ENCODE data around the gene SOX13. TPM values are rescaled to one million over a fixed set of nuclear protein-coding genes. Genes with fewer than 3 reads are reported as not detected.

The SOX13 gene
- total RNA-seq, 2 donors from 2014 or later = 1.9 to 3.9 TPM

DNA sequence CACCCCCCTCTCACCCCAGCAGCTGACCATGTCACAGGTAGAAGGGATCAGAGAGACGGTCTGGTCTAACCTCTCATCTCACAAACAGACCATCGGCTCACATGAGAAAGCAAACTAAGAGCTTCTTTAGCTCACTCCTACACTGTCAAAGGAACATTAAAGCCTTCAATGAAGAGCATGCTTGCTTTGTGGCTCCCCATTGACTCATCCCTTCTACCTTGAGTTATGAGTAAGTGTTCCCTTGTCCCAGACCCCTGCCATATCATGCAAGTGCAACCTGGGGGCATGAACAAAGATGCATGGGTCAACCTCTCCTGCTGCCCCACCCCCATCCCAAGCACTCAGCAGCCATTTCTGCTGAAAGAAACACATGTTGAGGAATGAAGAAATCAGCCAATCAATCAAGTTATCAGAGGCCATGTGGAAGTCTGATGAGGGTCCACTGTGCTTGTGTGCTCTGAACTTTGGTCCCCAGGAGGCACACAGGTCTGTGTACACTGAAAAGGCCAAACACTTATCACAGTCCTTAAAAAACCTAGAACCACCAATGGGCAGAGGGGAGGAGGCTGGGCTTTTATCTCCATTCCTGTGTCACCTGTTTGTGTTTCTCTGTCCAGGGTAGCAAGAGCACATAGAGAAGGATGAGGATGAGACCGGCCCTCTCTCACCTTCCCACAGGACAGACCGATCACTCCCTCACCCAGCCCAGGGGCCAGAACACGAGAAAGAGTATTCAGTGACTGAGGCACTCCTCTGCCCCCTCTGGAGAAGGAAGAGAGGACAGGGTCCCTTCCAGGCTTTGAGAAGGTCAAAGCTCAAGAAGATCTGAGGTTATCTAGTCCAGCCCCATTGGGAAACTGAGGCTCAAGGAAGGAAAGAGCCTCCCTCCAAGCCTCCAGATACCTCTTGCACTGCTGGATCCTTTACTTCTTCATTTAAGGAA, 69.4 kb downstream of the SOX13 start:
- H3K27ac Mint-ChIP-seq = no peak overlapping the region
- peak in 1 of 2 donors; percentile 7 for DNase-seq
- ATAC-seq (replicated peaks in 1 of 2) = peak; percentile 75 to 78
- H3K36me3 Mint-ChIP-seq (ENCODE audit: insufficient read depth in 2 of 2) = no peaks in the 10 kb centered on the region
- no peaks in the 10 kb centered on the region for H3K9me3 Mint-ChIP-seq
- H3K4me3 Mint-ChIP-seq = no peak overlapping the region
- peaks cover 10% of the 10 kb centered on the region for H3K4me1 Mint-ChIP-seq (ENCODE audit: low read depth)
- H3K27me3 Mint-ChIP-seq (ENCODE audit: low read depth) = no peaks in the 10 kb centered on the region

DNA sequence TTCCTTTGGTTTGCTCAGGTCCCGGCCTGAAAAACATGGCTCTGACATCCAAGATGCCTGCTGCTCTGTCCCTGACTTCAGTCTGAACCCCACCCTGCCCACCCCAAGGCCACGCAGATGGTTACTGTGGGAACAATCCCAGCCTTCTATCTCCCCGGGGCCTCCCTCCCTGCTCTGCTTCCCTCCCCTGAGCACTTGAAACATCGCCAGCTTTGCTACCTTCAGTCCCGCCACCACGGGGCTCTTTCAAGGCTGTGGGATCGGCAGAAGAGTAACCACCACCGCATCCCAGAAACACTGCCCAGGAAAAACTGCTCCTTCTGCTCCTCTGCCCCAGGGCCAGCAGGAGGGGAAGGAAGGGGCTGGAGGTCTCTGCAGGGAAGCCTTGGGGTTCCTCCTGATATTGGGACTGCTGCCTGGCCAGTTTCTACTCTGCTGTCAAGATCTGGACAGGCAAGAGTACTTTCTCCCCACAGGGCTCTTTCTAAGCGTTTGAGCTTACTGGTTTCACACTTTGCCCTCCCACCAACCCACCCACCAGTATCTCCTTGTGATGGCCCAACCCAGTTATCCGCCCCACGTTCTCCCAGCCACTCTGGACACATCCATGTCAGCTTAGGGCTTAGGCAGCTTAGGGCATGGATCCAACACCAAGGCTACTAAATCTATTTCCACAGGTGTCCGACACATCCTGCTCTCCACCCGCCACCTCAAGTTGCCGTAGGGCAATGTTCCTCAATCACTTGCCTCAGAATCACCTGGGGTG, 70.5 kb downstream of the SOX13 start:
- H3K9me3 Mint-ChIP-seq = no peaks in the 10 kb centered on the region
- no peak overlapping the region for H3K27ac Mint-ChIP-seq
- H3K4me3 Mint-ChIP-seq = no peak overlapping the region
- ATAC-seq (replicated peaks in 1 of 2) (no peak), DNase-seq (no peak)
- H3K27me3 Mint-ChIP-seq (ENCODE audit: low read depth) = no peaks in the 10 kb centered on the region
- peaks cover 10% of the 10 kb centered on the region for H3K4me1 Mint-ChIP-seq (ENCODE audit: low read depth)
- no peaks in the 10 kb centered on the region for H3K36me3 Mint-ChIP-seq (ENCODE audit: insufficient read depth in 2 of 2)

DNA sequence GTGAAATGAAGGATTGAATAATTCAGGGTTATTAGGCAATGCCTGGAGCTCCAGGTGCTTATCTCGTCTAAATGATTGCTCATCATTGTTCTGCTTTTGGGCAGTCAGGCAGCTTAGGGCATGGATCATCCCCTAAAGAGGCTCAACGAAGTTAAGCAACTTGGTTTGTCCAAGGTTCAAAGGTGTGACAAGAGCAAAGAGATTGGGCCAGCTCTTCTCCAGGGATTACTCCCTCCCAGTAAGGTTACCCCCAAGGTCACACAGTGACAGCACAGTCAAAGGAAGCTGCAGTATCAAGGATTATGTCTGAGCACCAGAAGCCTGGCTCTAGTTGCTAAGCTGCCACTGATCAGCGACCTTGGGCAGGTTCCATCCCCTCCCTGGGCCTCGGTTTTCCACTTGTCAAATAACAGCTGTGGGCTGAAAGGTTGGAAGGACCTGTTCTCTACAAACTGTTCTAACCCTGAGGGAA, 72.2 kb downstream of the SOX13 start:
- Mint-ChIP-seq H3K27ac (no peak overlapping the region), H3K9me3 (no peaks in the 10 kb centered on the region), H3K4me3 (no peak overlapping the region), H3K36me3 (ENCODE audit: insufficient read depth in 2 of 2) (no peaks in the 10 kb centered on the region), H3K4me1 (ENCODE audit: low read depth) (peaks cover 10% of the 10 kb centered on the region), H3K27me3 (ENCODE audit: low read depth) (peaks cover 1% of the 10 kb centered on the region)
- ATAC-seq (replicated peaks in 1 of 2) (no peak), DNase-seq (no peak)

GRCh38 chr1:204146309-204146708, 73.4 kb downstream of the SOX13 start:
- no peak overlapping the region for H3K27ac Mint-ChIP-seq
- peaks cover 10% of the 10 kb centered on the region for H3K4me1 Mint-ChIP-seq (ENCODE audit: low read depth)
- no peaks in the 10 kb centered on the region for H3K36me3 Mint-ChIP-seq (ENCODE audit: insufficient read depth in 2 of 2)
- no peak for DNase-seq
- H3K9me3 Mint-ChIP-seq = no peaks in the 10 kb centered on the region
- ATAC-seq (replicated peaks in 1 of 2) = no peak
- no peak overlapping the region for H3K4me3 Mint-ChIP-seq
- H3K27me3 Mint-ChIP-seq (ENCODE audit: low read depth) = peaks cover 6% of the 10 kb centered on the region

DNA sequence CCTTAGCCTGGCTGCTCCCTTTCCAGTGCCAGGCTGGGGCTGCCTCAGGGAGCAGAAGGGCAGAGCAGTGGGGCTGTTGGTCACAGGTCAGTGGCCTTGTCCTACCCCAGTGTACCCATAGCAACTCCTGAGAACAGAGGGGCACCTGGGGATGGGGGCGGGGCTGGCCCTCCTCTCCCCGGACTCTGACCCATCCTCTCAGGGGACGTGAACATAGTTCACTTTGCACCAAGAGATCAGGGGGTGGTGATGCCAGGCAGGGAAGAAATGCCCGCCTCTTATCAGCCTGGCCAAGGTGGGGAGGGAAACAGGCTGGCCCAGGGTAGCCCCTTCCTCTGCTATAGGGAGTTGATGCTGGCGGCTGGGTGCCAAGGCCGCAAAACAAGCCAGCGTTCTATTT, 74.0 kb downstream of the SOX13 start:
- ATAC-seq (replicated peaks in 1 of 2) = no peak
- H3K4me3 Mint-ChIP-seq = no peak overlapping the region
- no peaks in the 10 kb centered on the region for H3K36me3 Mint-ChIP-seq (ENCODE audit: insufficient read depth in 2 of 2)
- DNase-seq = no peak
- H3K27ac Mint-ChIP-seq = no peak overlapping the region
- peaks cover 6% of the 10 kb centered on the region for H3K27me3 Mint-ChIP-seq (ENCODE audit: low read depth)
- no peaks in the 10 kb centered on the region for H3K9me3 Mint-ChIP-seq
- H3K4me1 Mint-ChIP-seq (ENCODE audit: low read depth) = peaks cover 4% of the 10 kb centered on the region

DNA sequence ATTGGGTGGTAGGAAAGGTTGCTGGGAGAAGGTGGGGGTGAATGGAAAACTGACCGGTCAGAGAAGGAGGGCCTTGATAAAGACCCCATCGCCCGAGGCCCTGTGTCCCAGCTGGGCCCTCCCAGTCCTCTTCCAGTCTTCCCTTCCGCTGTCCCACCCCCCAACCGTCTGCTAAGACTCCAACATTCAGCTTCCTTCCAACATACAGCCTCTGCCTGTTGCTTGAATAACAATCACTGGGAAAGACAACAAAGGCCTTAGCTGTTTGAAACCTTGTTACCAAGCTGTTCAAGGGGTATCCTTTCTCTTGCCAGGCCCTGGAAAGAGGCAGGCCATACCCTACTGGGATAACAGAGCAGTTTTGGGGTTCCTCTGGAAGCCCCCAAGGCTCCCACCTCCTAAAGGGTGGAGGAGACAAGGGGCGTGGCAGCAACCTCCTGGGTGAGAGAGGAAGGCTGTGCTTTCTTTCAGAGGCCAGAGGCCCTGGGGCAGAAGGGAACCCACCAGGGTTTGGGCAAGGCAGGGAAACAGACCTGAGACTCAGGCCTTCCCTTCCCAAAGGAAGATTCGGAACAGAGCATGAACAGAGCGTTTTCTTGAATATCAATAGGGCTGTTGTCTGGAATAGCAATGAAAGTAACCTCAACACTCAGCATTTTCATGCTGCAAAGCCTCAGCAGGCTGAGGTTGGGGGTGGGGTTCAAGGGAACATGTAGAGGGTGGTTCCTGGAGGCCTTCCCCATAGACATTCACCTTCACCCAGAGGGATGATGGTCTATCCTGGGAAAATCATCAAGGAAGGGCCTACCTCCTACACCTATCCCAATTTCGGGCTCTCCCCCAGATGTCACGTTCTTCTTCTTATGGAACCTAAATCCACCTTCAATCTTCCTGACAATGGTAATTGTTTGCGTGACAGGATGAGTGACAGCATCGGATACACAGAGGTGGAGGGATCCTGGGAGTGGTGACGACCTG, 74.8 kb downstream of the SOX13 start:
- no peak overlapping the region for H3K27ac Mint-ChIP-seq
- H3K27me3 Mint-ChIP-seq (ENCODE audit: low read depth) = peaks cover 6% of the 10 kb centered on the region
- ATAC-seq (replicated peaks in 1 of 2) (no peak), DNase-seq (no peak)
- no peaks in the 10 kb centered on the region for H3K36me3 Mint-ChIP-seq (ENCODE audit: insufficient read depth in 2 of 2)
- H3K9me3 Mint-ChIP-seq = no peaks in the 10 kb centered on the region
- no peak overlapping the region for H3K4me3 Mint-ChIP-seq
- H3K4me1 Mint-ChIP-seq (ENCODE audit: low read depth) = no peaks in the 10 kb centered on the region

GRCh38 chr1:204149107-204149506, 76.2 kb downstream of the SOX13 start:
- no peaks in the 10 kb centered on the region for H3K4me1 Mint-ChIP-seq (ENCODE audit: low read depth)
- no peak overlapping the region for H3K27ac Mint-ChIP-seq
- H3K4me3 Mint-ChIP-seq = no peak overlapping the region
- peaks cover 6% of the 10 kb centered on the region for H3K27me3 Mint-ChIP-seq (ENCODE audit: low read depth)
- no peaks in the 10 kb centered on the region for H3K9me3 Mint-ChIP-seq
- no peaks in the 10 kb centered on the region for H3K36me3 Mint-ChIP-seq (ENCODE audit: insufficient read depth in 2 of 2)
- ATAC-seq (replicated peaks in 1 of 2) = no peak
- DNase-seq = no peak

DNA sequence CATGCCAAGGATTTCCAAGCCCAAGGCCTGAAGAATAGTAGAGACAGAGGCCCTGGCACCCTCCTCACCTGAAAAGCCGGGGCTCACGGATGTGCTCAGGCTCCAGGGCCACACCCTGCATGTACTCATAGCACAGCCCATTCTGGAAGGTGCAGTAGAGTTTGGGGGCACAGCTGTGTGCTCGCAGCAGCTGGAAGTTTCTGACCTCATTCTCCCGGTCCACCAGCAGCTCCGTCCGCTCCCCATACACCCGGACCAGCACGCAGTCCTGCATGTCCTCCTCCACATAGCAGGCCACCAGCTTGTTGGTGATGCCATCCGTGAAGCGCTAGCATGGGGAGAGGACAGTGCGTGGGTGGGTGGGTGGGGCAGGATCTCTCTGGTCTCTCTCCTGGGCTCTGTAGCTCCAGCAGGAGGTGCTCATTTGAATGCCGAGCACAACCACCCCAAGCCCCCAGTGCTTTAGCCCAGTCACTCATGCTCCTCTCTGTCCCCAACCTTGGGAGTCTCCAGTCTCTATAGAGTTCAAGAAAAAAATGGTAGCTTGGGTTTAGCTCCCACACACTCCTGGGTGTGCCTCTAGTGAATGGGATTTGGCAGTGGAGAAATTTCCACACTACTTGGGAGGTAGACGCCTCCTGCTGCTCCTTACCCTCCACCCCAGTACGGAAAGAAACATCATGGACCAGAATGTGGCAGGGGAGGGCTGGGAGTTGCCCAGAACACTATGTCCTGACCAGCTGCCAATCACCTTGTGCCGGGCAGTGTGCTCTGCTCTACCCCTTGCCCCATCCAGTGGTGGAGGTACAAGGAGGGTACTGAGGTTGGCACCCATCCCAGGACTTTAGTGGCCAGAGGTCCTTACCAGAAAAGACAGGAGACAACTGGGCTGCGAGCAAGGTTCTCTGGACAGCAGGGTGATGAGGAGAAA, 77.0 kb downstream of the SOX13 start:
- no peaks in the 10 kb centered on the region for H3K9me3 Mint-ChIP-seq
- H3K27me3 Mint-ChIP-seq (ENCODE audit: low read depth) = peaks cover 6% of the 10 kb centered on the region
- no peaks in the 10 kb centered on the region for H3K4me1 Mint-ChIP-seq (ENCODE audit: low read depth)
- H3K36me3 Mint-ChIP-seq (ENCODE audit: insufficient read depth in 2 of 2) = no peaks in the 10 kb centered on the region
- H3K27ac Mint-ChIP-seq = no peak overlapping the region
- H3K4me3 Mint-ChIP-seq = peak overlapping the region in 1 of 2 donors; percentile 76
- DNase-seq (no peak), ATAC-seq (replicated peaks in 1 of 2) (no peak)

GRCh38 chr1:204150702-204151551, 78.0 kb downstream of the SOX13 start:
- Mint-ChIP-seq H3K27ac (no peak overlapping the region), H3K4me1 (ENCODE audit: low read depth) (no peaks in the 10 kb centered on the region), H3K27me3 (ENCODE audit: low read depth) (peaks cover 6% of the 10 kb centered on the region), H3K4me3 (peak overlapping the region; percentile 69 to 76), H3K36me3 (ENCODE audit: insufficient read depth in 2 of 2) (no peaks in the 10 kb centered on the region), H3K9me3 (no peaks in the 10 kb centered on the region)
- DNase-seq (peak in 1 of 2 donors; percentile 7), ATAC-seq (replicated peaks in 1 of 2) (peak in 1 of 2 donors; percentile 14)

- Mint-ChIP-seq H3K4me1 (ENCODE audit: low read depth) (no peaks in the 10 kb centered on the region), H3K36me3 (ENCODE audit: insufficient read depth in 2 of 2) (no peaks in the 10 kb centered on the region), H3K9me3 (no peaks in the 10 kb centered on the region), H3K27me3 (ENCODE audit: low read depth) (peaks cover 6% of the 10 kb centered on the region), H3K27ac (no peak within 1 kb of the TSS), H3K4me3 (peak within 1 kb of the TSS; percentile 72 to 79)
- DNase-seq = peak; percentile 64 to 66
- peak; percentile 79 to 80 for ATAC-seq (replicated peaks in 1 of 2)
Observed at GRCh38 chr1:204151552-204152309, 78.8 kb downstream of the SOX13 start, which contains the start of gene ETNK2. ETNK2 (minus strand) TSS chr1:204152044; CDS start chr1:204151852, 192 bp downstream.
